ENCODE data around the gene POGLUT3. TPM values are rescaled to one million over a fixed set of nuclear protein-coding genes. Genes with fewer than 3 reads are reported as not detected.

Gene POGLUT3
- total RNA-seq, 3 donors from 2014 or later, result 13.8 to 25.4 (median 20.0) TPM

DNA sequence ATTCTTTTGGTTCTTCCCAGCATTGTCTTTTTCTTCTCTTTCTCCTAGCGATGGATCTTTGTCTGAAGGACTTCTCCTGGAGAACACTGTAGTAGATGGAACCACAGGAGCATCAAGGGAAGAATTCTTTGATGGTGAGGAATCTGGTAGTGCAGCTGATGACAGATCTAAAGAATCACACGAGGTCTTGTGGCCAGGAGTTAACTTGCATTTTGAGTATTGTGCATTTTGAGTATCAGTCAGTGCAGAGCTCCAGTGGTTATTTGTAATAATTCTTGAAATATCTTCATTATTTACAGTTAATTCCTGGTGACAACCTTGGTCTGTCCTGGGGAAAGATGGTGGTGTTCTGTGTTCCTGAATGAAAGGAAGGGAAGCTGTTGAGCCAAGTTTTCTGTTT lies 14.5 kb upstream of the POGLUT3 start:
- intact Hi-C loops (cut with DNase I, micrococcal nuclease), result no loop called here
- DNase-seq (no peak), ATAC-seq (no peak)
- Histone ChIP-seq H3K4me3 (no peak overlapping the region), H3K36me3 (ENCODE audit: low read depth) (no peaks in the 10 kb centered on the region), H3K4me1 (ENCODE audit: low read depth) (peaks cover 10% of the 10 kb centered on the region), H3K9me3 (no peaks in the 10 kb centered on the region)
- TF ChIP-seq CTCF (IDR thresholded peaks at IDR 0.05), result no peak

- ATAC-seq, result no peak
- intact Hi-C loops (cut with DNase I, micrococcal nuclease), result no loop called here
- no peaks in the 10 kb centered on the region for H3K36me3 ChIP-seq (ENCODE audit: low read depth)
- H3K9me3 ChIP-seq, result no peaks in the 10 kb centered on the region
- H3K4me1 ChIP-seq (ENCODE audit: low read depth), result peaks cover 10% of the 10 kb centered on the region
- DNase-seq, result no peak
- TF ChIP-seq CTCF (IDR thresholded peaks at IDR 0.05), result no peak
- no peak overlapping the region for H3K4me3 ChIP-seq
These were observed 13.8 kb upstream of the POGLUT3 start for GRCh38 chr11:108511851-108512474.

DNA sequence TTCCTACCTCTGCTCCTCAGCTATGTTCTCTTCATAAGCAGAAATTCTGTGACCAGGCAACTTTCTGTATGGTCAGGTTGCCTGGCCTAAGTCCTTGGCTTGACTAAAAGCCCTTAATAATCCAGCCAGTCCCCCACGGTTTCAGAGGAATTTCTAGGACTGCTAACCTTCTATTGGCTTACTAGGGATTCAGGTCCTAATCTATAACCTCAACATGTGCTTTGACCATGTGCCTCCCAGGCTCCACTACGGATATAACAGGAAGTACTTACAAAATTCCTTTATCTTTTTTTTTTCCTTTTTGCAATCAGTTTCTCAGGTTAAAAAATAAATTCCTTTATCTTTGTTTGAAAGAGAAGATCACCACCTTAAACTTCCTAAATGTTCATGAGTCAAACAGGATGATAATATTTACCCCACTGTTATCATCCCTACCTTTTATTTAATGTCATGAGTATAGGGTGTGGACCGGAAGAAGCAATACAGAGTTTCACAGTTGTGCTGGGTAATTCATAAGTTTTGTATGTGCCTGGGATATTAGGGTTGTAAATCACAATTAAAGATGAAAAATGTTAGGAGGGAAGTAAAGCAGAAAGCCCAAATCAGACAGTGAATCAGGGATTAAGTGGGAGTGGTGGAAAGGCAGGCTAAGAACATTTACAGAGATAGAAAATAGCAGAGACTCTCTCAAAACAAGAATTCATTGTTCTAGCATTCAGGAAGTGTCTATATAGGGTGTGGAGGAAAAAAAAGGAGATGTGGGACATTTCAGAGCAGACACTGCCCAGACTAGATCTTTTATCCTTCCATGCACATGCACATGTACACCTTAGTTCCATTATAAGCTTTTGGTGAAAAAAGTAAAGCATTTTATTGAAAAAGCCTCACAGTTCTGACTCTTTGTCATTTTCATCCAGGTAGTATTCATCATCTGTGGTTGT lies 10.7 kb upstream of the POGLUT3 start:
- intact Hi-C loops (cut with DNase I, micrococcal nuclease), result no loop called here

GRCh38 chr11:108501396-108501795 lies 3.2 kb upstream of the POGLUT3 start:
- intact Hi-C loops (cut with DNase I, micrococcal nuclease), result no loop called here
- Histone ChIP-seq H3K4me3 (no peak overlapping the region), H3K4me1 (ENCODE audit: low read depth) (peaks cover 7% of the 10 kb centered on the region), H3K36me3 (ENCODE audit: low read depth) (no peaks in the 10 kb centered on the region), H3K9me3 (no peaks in the 10 kb centered on the region)
- no peak for ATAC-seq
- no peak for DNase-seq
- no peak for TF ChIP-seq CTCF (IDR thresholded peaks at IDR 0.05)

More for the DNA sequence above, 10.7 kb upstream of the POGLUT3 start:
- ATAC-seq (peak; percentile 86), DNase-seq (peak in 1 of 3 donors; percentile 18)
- Histone ChIP-seq H3K36me3 (ENCODE audit: low read depth) (no peaks in the 10 kb centered on the region), H3K9me3 (no peaks in the 10 kb centered on the region), H3K4me3 (no peak overlapping the region), H3K4me1 (ENCODE audit: low read depth) (peaks cover 10% of the 10 kb centered on the region)
- TF ChIP-seq CTCF (IDR thresholded peaks at IDR 0.05), result no peak

DNA sequence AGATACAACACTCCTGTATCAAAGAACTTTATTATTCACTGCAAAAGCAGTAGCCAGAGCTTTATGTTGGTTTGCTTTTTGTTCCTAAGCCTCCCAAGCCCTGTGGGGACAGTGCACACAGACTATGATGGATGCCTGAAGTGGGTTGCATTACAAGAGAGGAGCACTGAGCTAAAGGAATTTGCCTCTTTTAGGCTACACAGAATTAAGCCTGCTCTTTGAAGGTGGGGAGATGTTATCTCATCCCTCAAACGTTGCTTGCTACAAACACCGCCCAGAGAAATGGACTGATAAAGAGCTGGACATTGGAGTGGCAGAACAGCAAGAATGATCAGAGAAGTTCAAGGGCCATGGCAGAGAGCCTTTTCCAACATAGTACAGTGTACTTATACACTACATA lies 2.5 kb upstream of the POGLUT3 start:
- Histone ChIP-seq H3K4me3 (no peak overlapping the region), H3K4me1 (ENCODE audit: low read depth) (peaks cover 7% of the 10 kb centered on the region), H3K9me3 (no peaks in the 10 kb centered on the region), H3K36me3 (ENCODE audit: low read depth) (no peaks in the 10 kb centered on the region)
- intact Hi-C loops (cut with DNase I, micrococcal nuclease), result no loop called here
- TF ChIP-seq CTCF (IDR thresholded peaks at IDR 0.05), result no peak
- no peak for ATAC-seq
- DNase-seq, result no peak
